ENCODE results near the gene VWA3A. TPM values are rescaled to one million over a fixed set of nuclear protein-coding genes. Genes with fewer than 3 reads are reported as not detected.

The VWA3A gene
- total RNA-seq, 2 experiments from 2014 or later = not detected

GRCh38 chr16:22163806-22164205, 71.5 kb downstream of the VWA3A start:
- no peak overlapping the region for H3K4me3 ChIP-seq (ENCODE audit: low read depth, low read length, poor library complexity, severe bottlenecking)
- no peak overlapping the region for H2AFZ ChIP-seq (ENCODE audit: low read length)
- H3K79me2 ChIP-seq (ENCODE audit: insufficient read depth, low read depth, low read length) = no peaks in the 10 kb centered on the region
- H3K4me1 ChIP-seq (ENCODE audit: insufficient read depth, low read length, poor library complexity, severe bottlenecking) = no peaks in the 10 kb centered on the region
- 0 out of 2 replicates have a peak, but pooled peaks cover 3% of the 10 kb centered on the region for H3K9me3 ChIP-seq (ENCODE audit: low read length)
- no peak for DNase-seq (ENCODE audit: low spot score)
- no TSS peak for BruUV-seq (replicated peaks)
- H3K4me2 ChIP-seq (ENCODE audit: low read length) = no peak overlapping the region
- H3K9me2 ChIP-seq (ENCODE audit: insufficient read depth, low read length) = no peaks in the 10 kb centered on the region
- H3K36me3 ChIP-seq (ENCODE audit: insufficient read depth, low read length) = no peaks in the 10 kb centered on the region
- intact Hi-C loops (cut with micrococcal nuclease; ENCODE audit: unreplicated experiment) = no loop called here
- POLR2A ChIA-PET = no interaction called here
- no peak for TF ChIP-seq EZH2phosphoT487 (IDR thresholded peaks at IDR 0.05; ENCODE audit: borderline replicate concordance, low read depth, low read length)
- no peak for TF ChIP-seq CTCF (conservative IDR thresholded peaks at IDR 0.05; ENCODE audit: low read length)
- H3K27ac ChIP-seq (ENCODE audit: low read depth, low read length, poor library complexity, severe bottlenecking) = no peak overlapping the region
- CTCF ChIA-PET (ENCODE audit: unreplicated experiment) = no interaction called here
- H4K20me1 ChIP-seq (ENCODE audit: insufficient read depth, low read length) = no peaks in the 10 kb centered on the region

- H3K4me2 ChIP-seq (ENCODE audit: low read length) = no peak overlapping the region
- H3K9me2 ChIP-seq (ENCODE audit: insufficient read depth, low read length) = no peaks in the 10 kb centered on the region
- no peaks in the 10 kb centered on the region for H4K20me1 ChIP-seq (ENCODE audit: insufficient read depth, low read length)
- intact Hi-C loops (cut with micrococcal nuclease; ENCODE audit: unreplicated experiment) = no loop called here
- 0 out of 2 replicates have a peak, but pooled peaks cover 3% of the 10 kb centered on the region for H3K9me3 ChIP-seq (ENCODE audit: low read length)
- H2AFZ ChIP-seq (ENCODE audit: low read length) = no peak overlapping the region
- POLR2A ChIA-PET = no interaction called here
- no peak for DNase-seq (ENCODE audit: low spot score)
- CTCF ChIA-PET (ENCODE audit: unreplicated experiment) = no interaction called here
- H3K36me3 ChIP-seq (ENCODE audit: insufficient read depth, low read length) = no peaks in the 10 kb centered on the region
- H3K27ac ChIP-seq (ENCODE audit: low read depth, low read length, poor library complexity, severe bottlenecking) = no peak overlapping the region
- no peak overlapping the region for H3K4me3 ChIP-seq (ENCODE audit: low read depth, low read length, poor library complexity, severe bottlenecking)
- H3K4me1 ChIP-seq (ENCODE audit: insufficient read depth, low read length, poor library complexity, severe bottlenecking) = no peaks in the 10 kb centered on the region
- TF ChIP-seq CTCF (conservative IDR thresholded peaks at IDR 0.05; ENCODE audit: low read length) (no peak), EZH2phosphoT487 (IDR thresholded peaks at IDR 0.05; ENCODE audit: borderline replicate concordance, low read depth, low read length) (no peak)
- H3K79me2 ChIP-seq (ENCODE audit: insufficient read depth, low read depth, low read length) = no peaks in the 10 kb centered on the region
- BruUV-seq (replicated peaks) = no TSS peak
Measured at GRCh38 chr16:22164482-22164881, 72.1 kb downstream of the VWA3A start.

- POLR2A ChIA-PET = interaction anchor here (0.6 kb wide), 2 partner anchors 9 to 12 kb away, joined by 3 read pairs; no protein-coding TSS in a partner anchor
- Histone ChIP-seq H3K9me3 (ENCODE audit: low read length) (0 out of 2 replicates have a peak, but pooled peaks cover 3% of the 10 kb centered on the region), H2AFZ (ENCODE audit: low read length) (no peak overlapping the region), H3K36me3 (ENCODE audit: insufficient read depth, low read length) (no peaks in the 10 kb centered on the region), H3K4me3 (ENCODE audit: low read depth, low read length, poor library complexity, severe bottlenecking) (no peak overlapping the region), H4K20me1 (ENCODE audit: insufficient read depth, low read length) (no peaks in the 10 kb centered on the region), H3K27ac (ENCODE audit: low read depth, low read length, poor library complexity, severe bottlenecking) (no peak overlapping the region), H3K9me2 (ENCODE audit: insufficient read depth, low read length) (no peaks in the 10 kb centered on the region), H3K79me2 (ENCODE audit: insufficient read depth, low read depth, low read length) (no peaks in the 10 kb centered on the region), H3K4me2 (ENCODE audit: low read length) (no peak overlapping the region), H3K4me1 (ENCODE audit: insufficient read depth, low read length, poor library complexity, severe bottlenecking) (no peaks in the 10 kb centered on the region)
- DNase-seq (ENCODE audit: low spot score) = no peak
- intact Hi-C loops (cut with micrococcal nuclease; ENCODE audit: unreplicated experiment) = no loop called here
- CTCF ChIA-PET (ENCODE audit: unreplicated experiment) = no interaction called here
- TF ChIP-seq CTCF (conservative IDR thresholded peaks at IDR 0.05; ENCODE audit: low read length) = no peak
- no peak for TF ChIP-seq EZH2phosphoT487 (IDR thresholded peaks at IDR 0.05; ENCODE audit: borderline replicate concordance, low read depth, low read length)
- no TSS peak for BruUV-seq (replicated peaks)
Measured at GRCh38 chr16:22165508-22166285, 73.4 kb downstream of the VWA3A start.
